HEK293 (cell line): Measurements from ENCODE around the gene GRK2.

Experiments
- CTCF ChIA-PET: fragments of 350-600 bp; formaldehyde crosslinking; extraction: SDS; loops from one replicate; lab custom pipeline; 2021; ENCODE audit warnings: antibody characterized with exemption; lab: Yijun Ruan, JAX
- POLR2A ChIA-PET: fragments of 300-600 bp; formaldehyde crosslinking; extraction: SDS; loops from one replicate; lab custom pipeline; 2020; ENCODE audit warnings: antibody characterized with exemption, inconsistent platforms; lab: Yijun Ruan, JAX
- H3K27ac ChIP-seq: fragments of 200-500 bp; sonication (Bioruptor generic); 2 replicates; pipeline ENCODE4 v1.5.1; 2014; ENCODE audit warnings: low read depth, low read length, control low read depth, inconsistent platforms; ENCODE audit errors: extremely low read depth
- H3K36me3 ChIP-seq, 2 experiments: fragments of 200-500 bp in 1 of 2; sonication (Bioruptor generic) in 1 of 2; 1 replicate in 1 of 2; 2 replicates in 1 of 2; pipeline ENCODE4 v1.5.1; 2014 to 2017; ENCODE audit warnings: inconsistent platforms in 2 of 2, low read length in 2 of 2; ENCODE audit not compliant: control insufficient read depth in 2 of 2, insufficient read depth in 1 of 2
- H3K4me1 ChIP-seq: fragments of 200-500 bp; sonication (Bioruptor generic); 2 replicates; pipeline ENCODE4 v1.5.1; 2014; ENCODE audit warnings: mild to moderate bottlenecking, low read length, inconsistent platforms; ENCODE audit not compliant: control insufficient read depth, insufficient read depth
- H3K4me3 ChIP-seq: 2 replicates; pipeline ENCODE4 v1.5.1; 2011; ENCODE audit warnings: low read depth, mild to moderate bottlenecking, control low read depth, low read length, moderate library complexity
- H3K9me3 ChIP-seq: fragments of 200-500 bp; sonication (Bioruptor generic); 2 replicates; pipeline ENCODE4 v1.5.1; 2014; ENCODE audit warnings: low read depth, low read length, inconsistent platforms; ENCODE audit not compliant: control insufficient read depth, insufficient read depth
- EGR2 ChIP-seq: fragments of 450-650 bp; formaldehyde crosslinking; IDR thresholded peaks from 2 replicates; pipeline ENCODE4 v1.5.1; 2016; ENCODE audit warnings: low read depth, missing biosample characterization, missing genetic modification characterization
- GLIS2 ChIP-seq: fragments of 450-650 bp; formaldehyde crosslinking; IDR thresholded peaks from 2 replicates; pipeline ENCODE4 v1.5.1; 2016; ENCODE audit warnings: missing biosample characterization, missing genetic modification characterization
- HOXD13 ChIP-seq: sonication (generic); formaldehyde crosslinking; IDR thresholded peaks from 2 replicates; pipeline ENCODE4 v1.8.0; 2022; ENCODE audit warnings: missing genetic modification reagents, borderline replicate concordance
- KLF7 ChIP-seq: fragments of 450-650 bp; formaldehyde crosslinking; IDR thresholded peaks from 2 replicates; pipeline ENCODE4 v1.5.1; 2016; ENCODE audit warnings: missing biosample characterization, missing genetic modification characterization, borderline replicate concordance
- MEIS1 ChIP-seq: sonication (generic); formaldehyde crosslinking; IDR thresholded peaks from 2 replicates; pipeline ENCODE4 v1.8.1; 2022; ENCODE audit warnings: missing genetic modification reagents, mild to moderate bottlenecking, borderline replicate concordance
- PRDM10 ChIP-seq: fragments of 450-650 bp; formaldehyde crosslinking; IDR thresholded peaks from 2 replicates; pipeline ENCODE4 v1.5.1; 2016; ENCODE audit warnings: missing biosample characterization, missing genetic modification characterization
- ZBTB1 ChIP-seq: fragments of 450-650 bp; formaldehyde crosslinking; IDR thresholded peaks from 2 replicates; pipeline ENCODE4 v1.5.1; 2016; ENCODE audit warnings: missing biosample characterization, missing genetic modification characterization
- ZBTB21 ChIP-seq: fragments of 450-650 bp; formaldehyde crosslinking; IDR thresholded peaks from 2 replicates; pipeline ENCODE4 v1.5.1; 2017; ENCODE audit warnings: missing biosample characterization, missing genetic modification characterization
- ZBTB26 ChIP-seq: fragments of 450-650 bp; formaldehyde crosslinking; optimal IDR thresholded peaks from 2 replicates; pipeline ENCODE3; 2016; ENCODE audit warnings: missing biosample characterization, mild to moderate bottlenecking, missing genetic modification characterization
- ZFP41 ChIP-seq: fragments of 450-650 bp; formaldehyde crosslinking; IDR thresholded peaks from 2 replicates; pipeline ENCODE4 v1.5.1; 2016; ENCODE audit warnings: missing biosample characterization, missing genetic modification characterization, borderline replicate concordance
- ZNF121 ChIP-seq: fragments of 450-650 bp; formaldehyde crosslinking; IDR thresholded peaks from 2 replicates; pipeline ENCODE4 v1.5.1; 2016; ENCODE audit warnings: missing biosample characterization, missing genetic modification characterization
- ZNF132 ChIP-seq: fragments of 450-650 bp; formaldehyde crosslinking; IDR thresholded peaks from 2 replicates; pipeline ENCODE4 v1.5.1; 2017; ENCODE audit warnings: missing biosample characterization, missing genetic modification characterization, borderline replicate concordance
- ZNF174 ChIP-seq: fragments of 450-650 bp; formaldehyde crosslinking; IDR thresholded peaks from 2 replicates; pipeline ENCODE4 v1.5.0; 2017; ENCODE audit warnings: missing biosample characterization, mild to moderate bottlenecking, missing genetic modification characterization
- ZNF23 ChIP-seq: fragments of 450-650 bp; formaldehyde crosslinking; IDR thresholded peaks from 2 replicates; pipeline ENCODE4 v1.5.1; 2016; ENCODE audit warnings: missing biosample characterization, missing genetic modification characterization, borderline replicate concordance
- ZNF280C ChIP-seq: fragments of 450-650 bp; formaldehyde crosslinking; IDR thresholded peaks from 2 replicates; pipeline ENCODE4 v1.5.1; 2016; ENCODE audit warnings: missing biosample characterization, missing genetic modification characterization
- ZNF366 ChIP-seq: fragments of 450-650 bp; formaldehyde crosslinking; conservative IDR thresholded peaks from 2 replicates; pipeline ENCODE4 v1.5.1; 2016; ENCODE audit warnings: missing biosample characterization, missing genetic modification characterization
- ZNF394 ChIP-seq: fragments of 450-650 bp; formaldehyde crosslinking; IDR thresholded peaks from 2 replicates; pipeline ENCODE4 v1.5.1; 2016; ENCODE audit warnings: missing biosample characterization, missing genetic modification characterization, mild to moderate bottlenecking, moderate library complexity, borderline replicate concordance
- ZNF501 ChIP-seq: fragments of 450-650 bp; formaldehyde crosslinking; IDR thresholded peaks from 2 replicates; pipeline ENCODE4 v1.5.1; 2016; ENCODE audit warnings: missing biosample characterization, missing genetic modification characterization
- ZNF555 ChIP-seq: fragments of 450-650 bp; formaldehyde crosslinking; conservative IDR thresholded peaks from 2 replicates; pipeline ENCODE4 v1.5.1; 2017; ENCODE audit warnings: missing biosample characterization, mild to moderate bottlenecking, missing genetic modification characterization, inconsistent platforms
- ZNF677 ChIP-seq: fragments of 450-650 bp; IDR thresholded peaks from 2 replicates; pipeline ENCODE4 v1.5.0; 2018; ENCODE audit warnings: missing biosample characterization, mild to moderate bottlenecking, missing genetic modification characterization, moderate library complexity
- ZNF785 ChIP-seq: fragments of 450-650 bp; formaldehyde crosslinking; IDR thresholded peaks from 2 replicates; pipeline ENCODE4 v1.5.1; 2016; ENCODE audit warnings: missing biosample characterization, missing genetic modification characterization
- ZNF792 ChIP-seq: fragments of 450-650 bp; formaldehyde crosslinking; IDR thresholded peaks from 2 replicates; pipeline ENCODE4 v1.5.1; 2016; ENCODE audit warnings: missing biosample characterization, missing genetic modification characterization

Gene GRK2

GRCh38 chr11:67230406-67230805 is 35.9 kb upstream of the GRK2 start:
- TF ChIP-seq ZNF280C (tag by site-specific recombination) (no peak), ZBTB21 (tag by site-specific recombination) (no peak), ZBTB1 (tag by site-specific recombination) (no peak), ZNF792 (no peak), HOXD13 (CRISPR knock-in tag) (no peak), MEIS1 (CRISPR knock-in tag) (no peak), ZNF677 (tag by site-specific recombination) (no peak), ZNF366 (tag by site-specific recombination) (no peak), ZNF23 (tag by site-specific recombination) (no peak), ZNF394 (tag by site-specific recombination) (no peak)
- Histone ChIP-seq H3K27ac (no peak overlapping the region), H3K4me1 (no peaks in the 10 kb centered on the region), H3K36me3 (peaks cover 4 to 52% of the 10 kb centered on the region in 2 experiments; a peak in 2 of 3 replicates), H3K9me3 (no peaks in the 10 kb centered on the region), H3K4me3 (no peak overlapping the region)
- ChIA-PET CTCF (interaction anchor here (1.0 kb wide), 2 partner anchors 9 to 63 kb away, joined by 3 read pairs; no protein-coding TSS in a partner anchor), POLR2A (interaction anchor here (0.6 to 1.5 kb wide), 2 partner anchors 8 to 9 kb away, joined by 3 to 4 read pairs; no protein-coding TSS in a partner anchor)

- TF ChIP-seq ZNF785, result no peak
- TF ChIP-seq ZNF121, result peak; percentile 94
- CTCF ChIA-PET, result interaction anchor here (1.0 kb wide), 2 partner anchors 9 to 63 kb away, joined by 3 read pairs; no protein-coding TSS in a partner anchor
- Histone ChIP-seq H3K4me3 (no peak overlapping the region), H3K27ac (no peak overlapping the region), H3K9me3 (no peaks in the 10 kb centered on the region), H3K4me1 (no peaks in the 10 kb centered on the region), H3K36me3 (peaks cover 4 to 51% of the 10 kb centered on the region in 2 experiments; a peak in 2 of 3 replicates)
- POLR2A ChIA-PET, result interaction anchor here (0.6 kb wide), 1 partner anchor 8 kb away, joined by 3 read pairs; no protein-coding TSS in a partner anchor
Measured at GRCh38 chr11:67230886-67231285, 35.4 kb upstream of the GRK2 start.

- H3K9me3 ChIP-seq, result no peaks in the 10 kb centered on the region
- ChIA-PET POLR2A (interaction anchor here (0.6 kb wide), 1 partner anchor 142 kb away, joined by 3 read pairs; no protein-coding TSS in a partner anchor), CTCF (interaction anchor here (1.1 to 1.5 kb wide), 2 partner anchors 29 to 153 kb away, joined by 3 to 5 read pairs; no protein-coding TSS in a partner anchor)
- H3K4me3 ChIP-seq, result no peak overlapping the region
- H3K36me3 ChIP-seq, result peaks cover 4 to 33% of the 10 kb centered on the region in 2 experiments; a peak in 2 of 3 replicates
- no peak overlapping the region for H3K27ac ChIP-seq
- H3K4me1 ChIP-seq, result 0 out of 2 replicates have a peak, but pooled peaks cover under 1% of the 10 kb centered on the region
- TF ChIP-seq GLIS2 (tag by site-specific recombination), result no peak
- TF ChIP-seq ZNF132 (tag by site-specific recombination), result no peak
- no peak for TF ChIP-seq ZNF501 (tag by site-specific recombination)
- TF ChIP-seq ZBTB26 (tag by site-specific recombination), result no peak
- no peak for TF ChIP-seq ZNF174 (tag by site-specific recombination)
- no peak for TF ChIP-seq PRDM10
- TF ChIP-seq KLF7 (tag by site-specific recombination), result no peak
- TF ChIP-seq ZFP41, result no peak
- no peak for TF ChIP-seq EGR2 (tag by site-specific recombination)
- no peak for TF ChIP-seq ZNF555
Measured at GRCh38 chr11:67233584-67234190, 32.6 kb upstream of the GRK2 start.
